PC-3 (cell line): ENCODE data around the gene CNGA1.

ENCODE experiments used
- CTCF ChIP-seq: fragments of 300-600 bp; sonication (generic); conservative IDR thresholded peaks from 2 replicates; pipeline ENCODE4 v1.5.1; 2017; ENCODE audit warnings: antibody characterized with exemption, low read depth, mild to moderate bottlenecking, low read length
- EZH2 ChIP-seq: fragments of 300-600 bp; sonication (generic); IDR thresholded peaks from one replicate; pipeline ENCODE4 v1.6.1; 2017; ENCODE audit warnings: antibody characterized with exemption, mild to moderate bottlenecking, low read length; ENCODE audit not compliant: unreplicated experiment
- EZH2phosphoT487 ChIP-seq: fragments of 300-600 bp; sonication (generic); IDR thresholded peaks from 2 replicates; pipeline ENCODE4 v1.6.1; 2018; ENCODE audit warnings: mild to moderate bottlenecking, antibody characterized with exemption, low read length, borderline replicate concordance

GRCh38 chr4:48044298-48044697, 27.8 kb upstream of the CNGA1 start:
- TF ChIP-seq CTCF (no peak), EZH2 (no peak), EZH2phosphoT487 (no peak)
